SK-N-SH (cell line): ENCODE measurements around the gene GNA15. TPM values are rescaled to one million over a fixed set of nuclear protein-coding genes. Genes with fewer than 3 reads are reported as not detected.

Experiments
- CTCF ChIA-PET: fragments of 300-600, 350-600 bp; formaldehyde crosslinking; extraction: SDS; loops from one replicate; lab custom pipeline; 2021; lab: Yijun Ruan, JAX
- POLR2A ChIA-PET: fragments of 350-600 bp; sonication (Branson Sonifier 250); formaldehyde crosslinking; extraction: SDS; loops from one replicate; lab custom pipeline; 2020; ENCODE audit warnings: antibody characterized with exemption, inconsistent platforms; lab: Yijun Ruan, JAX
- DNase-seq: peaks from one replicate; pipeline ENCODE4 v3.0.0; 2012
- H2AFZ ChIP-seq: fragments of 200-600 bp; sonication (generic); 2 replicates; pipeline ENCODE4 v1.8.1; 2016; ENCODE audit warnings: antibody characterized with exemption, mild to moderate bottlenecking, low read depth
- H3F3A ChIP-seq: fragments of 200-600 bp; sonication (generic); replicated peaks from 2 replicates; pipeline ENCODE3; 2016; ENCODE audit warnings: antibody characterized with exemption, mild to moderate bottlenecking; ENCODE audit not compliant: insufficient read depth
- H3K27ac ChIP-seq, 2 experiments: fragments of 200-500 bp in 1 of 2; fragments of 200-600 bp in 1 of 2; sonication (Bioruptor generic) in 1 of 2; sonication (generic), shearing (Covaris generic) in 1 of 2; 2 replicates each; pipeline versions ENCODE4 v1.5.1 to v1.6.1; 2014 to 2016; ENCODE audit warnings: low read depth in 2 of 2, inconsistent platforms in 1 of 2, low read length in 1 of 2, mild to moderate bottlenecking in 1 of 2, mixed read lengths in 1 of 2
- H3K27me3 ChIP-seq: fragments of 200-600 bp; sonication (generic), shearing (Covaris generic); 2 replicates; pipeline ENCODE4 v1.6.1; 2016; ENCODE audit warnings: mixed run types; ENCODE audit not compliant: insufficient read depth
- H3K36me3 ChIP-seq, 2 experiments: fragments of 200-500 bp in 1 of 2; fragments of 200-600 bp in 1 of 2; sonication (Bioruptor generic) in 1 of 2; sonication (generic) in 1 of 2; replicated peaks in 1 of 2; 2 replicates each; pipeline versions ENCODE3 to v1.5.1; 2014 to 2016; ENCODE audit warnings: low read length in 1 of 2, mild to moderate bottlenecking in 1 of 2; ENCODE audit not compliant: insufficient read depth in 2 of 2, control insufficient read depth in 1 of 2
- H3K4me1 ChIP-seq, 2 experiments: fragments of 200-500 bp in 1 of 2; fragments of 200-600 bp in 1 of 2; sonication (Bioruptor generic) in 1 of 2; sonication (generic), shearing (Covaris generic) in 1 of 2; 2 replicates each; pipeline versions ENCODE4 v1.5.1 to v1.6.1; 2014 to 2016; ENCODE audit warnings: low read depth in 1 of 2, low read length in 1 of 2, mixed run types in 1 of 2; ENCODE audit not compliant: insufficient read depth in 2 of 2, control insufficient read depth in 1 of 2
- H3K4me2 ChIP-seq: fragments of 200-600 bp; sonication (generic), shearing (Covaris generic); 2 replicates; pipeline ENCODE4 v1.6.1; 2017; ENCODE audit warnings: mixed run types
- H3K4me3 ChIP-seq, 2 experiments: fragments of 200-500 bp in 1 of 2; fragments of 200-600 bp in 1 of 2; sonication (Bioruptor generic) in 1 of 2; sonication (generic), shearing (Covaris generic) in 1 of 2; 2 replicates each; pipeline versions ENCODE4 v1.5.1 to v1.8.1; 2014 to 2016; ENCODE audit warnings: low read depth in 2 of 2, inconsistent platforms in 1 of 2, low read length in 1 of 2, mild to moderate bottlenecking in 1 of 2, mixed read lengths in 1 of 2, moderate library complexity in 1 of 2
- H3K79me2 ChIP-seq: fragments of 200-600 bp; sonication (generic); 2 replicates; pipeline ENCODE4 v1.8.1; 2017; ENCODE audit warnings: mild to moderate bottlenecking; ENCODE audit not compliant: insufficient read depth
- H3K9ac ChIP-seq: fragments of 200-600 bp; sonication (generic); 2 replicates; pipeline ENCODE4 v1.6.1; 2017; ENCODE audit warnings: mixed run types
- H3K9me2 ChIP-seq: fragments of 200-600 bp; sonication (generic); 2 replicates; pipeline ENCODE4 v1.6.1; 2017; ENCODE audit warnings: mixed run types
- H3K9me3 ChIP-seq: fragments of 200-600 bp; sonication (generic); 2 replicates; pipeline ENCODE4 v1.6.1; 2017; ENCODE audit warnings: mixed run types, mild to moderate bottlenecking, moderate library complexity
- H4K20me1 ChIP-seq: fragments of 200-600 bp; sonication (generic); 2 replicates; pipeline ENCODE4 v1.6.1; 2017; ENCODE audit warnings: mild to moderate bottlenecking, mixed run types; ENCODE audit not compliant: insufficient read depth
- CHD2 ChIP-seq: fragments of 150-350 bp; IDR thresholded peaks from 2 replicates; pipeline ENCODE4 v1.6.1; 2018; ENCODE audit warnings: low read length; ENCODE audit not compliant: partially characterized antibody
- EP300 ChIP-seq, 2 experiments: IDR thresholded peaks; 2 replicates each; pipeline versions ENCODE4 v1.4.0 to v1.6.1; 2012; ENCODE audit warnings: borderline replicate concordance in 1 of 2, low read depth in 1 of 2, low read length in 1 of 2
- FOXM1 ChIP-seq: IDR thresholded peaks from 2 replicates; pipeline ENCODE4 v1.4.0; 2012; ENCODE audit warnings: low read depth, mild to moderate bottlenecking
- GABPA ChIP-seq: IDR thresholded peaks from 2 replicates; pipeline ENCODE4 v1.4.0; 2012; ENCODE audit warnings: low read depth, mild to moderate bottlenecking
- GATA2 ChIP-seq: sonication (generic); formaldehyde crosslinking; IDR thresholded peaks from 2 replicates; pipeline ENCODE4 v1.5.0; 2020; ENCODE audit warnings: mild to moderate bottlenecking, missing genetic modification reagents
- MEF2A ChIP-seq: IDR thresholded peaks from 2 replicates; pipeline ENCODE4 v1.4.0; 2012; ENCODE audit warnings: low read depth, borderline replicate concordance
- MXI1 ChIP-seq: IDR thresholded peaks from 2 replicates; pipeline ENCODE4 v1.6.1; 2012; ENCODE audit warnings: mild to moderate bottlenecking, low read depth, low read length, improper control_type of control experiment
- NFIC ChIP-seq: IDR thresholded peaks from 2 replicates; pipeline ENCODE4 v1.4.0; 2012; ENCODE audit warnings: borderline replicate concordance
- NRF1 ChIP-seq: IDR thresholded peaks from 2 replicates; pipeline ENCODE4 v1.6.1; 2012; ENCODE audit warnings: low read depth, mild to moderate bottlenecking, low read length
- POLR2AphosphoS5 ChIP-seq: IDR thresholded peaks from 2 replicates; pipeline ENCODE4 v1.6.1; 2012; ENCODE audit warnings: low read depth, low read length
- RCOR1 ChIP-seq: fragments of 150-350 bp; IDR thresholded peaks from 2 replicates; pipeline ENCODE4 v1.6.1; 2017; ENCODE audit warnings: antibody characterized with exemption, low read length
- SIN3A ChIP-seq: IDR thresholded peaks from 2 replicates; pipeline ENCODE4 v1.6.1; 2012; ENCODE audit warnings: low read depth, mild to moderate bottlenecking, low read length, moderate library complexity, borderline replicate concordance
- SMC3 ChIP-seq: IDR thresholded peaks from 2 replicates; pipeline ENCODE4 v1.6.1; 2012; ENCODE audit warnings: low read depth, low read length, improper control_type of control experiment
- YY1 ChIP-seq: IDR thresholded peaks from 2 replicates; pipeline ENCODE4 v1.4.0; 2012; ENCODE audit warnings: low read depth, mild to moderate bottlenecking
- WGBS: methylation state at CpG from one replicate; pipeline ENCODE4 v1.1.6; 2017; ENCODE audit warnings: low lambda C conversion rate; 5-methylcytosine and 5-hydroxymethylcytosine counted together
- polyA plus RNA-seq, 3 experiments: library from polyadenylated mRNA; depleted of rRNA; stranded (reverse); fragments of >200 nt; gene quantifications; 2 replicates each; pipeline ENCODE4 v1.2.3, GENCODE V29; 2012
- TF ChIP-seq, protein P1 (sequence below): IDR thresholded peaks from 2 replicates; pipeline ENCODE4 v1.4.0; 2012; ENCODE audit warnings: low read depth
- TF ChIP-seq, protein P2 (sequence below): fragments of 200-600 bp; sonication (generic); IDR thresholded peaks from 2 replicates; pipeline ENCODE4 v1.6.1; 2017; ENCODE audit warnings: antibody characterized with exemption, mild to moderate bottlenecking, moderate library complexity
- TF ChIP-seq, protein P3 (sequence below): IDR thresholded peaks from 2 replicates; pipeline ENCODE4 v1.4.0; 2012; ENCODE audit warnings: low read depth, borderline replicate concordance

The GNA15 gene
- polyA plus RNA-seq, 1 of the 3 experiments (the other 2 are of a cell fraction), result 0.05 TPM

DNA sequence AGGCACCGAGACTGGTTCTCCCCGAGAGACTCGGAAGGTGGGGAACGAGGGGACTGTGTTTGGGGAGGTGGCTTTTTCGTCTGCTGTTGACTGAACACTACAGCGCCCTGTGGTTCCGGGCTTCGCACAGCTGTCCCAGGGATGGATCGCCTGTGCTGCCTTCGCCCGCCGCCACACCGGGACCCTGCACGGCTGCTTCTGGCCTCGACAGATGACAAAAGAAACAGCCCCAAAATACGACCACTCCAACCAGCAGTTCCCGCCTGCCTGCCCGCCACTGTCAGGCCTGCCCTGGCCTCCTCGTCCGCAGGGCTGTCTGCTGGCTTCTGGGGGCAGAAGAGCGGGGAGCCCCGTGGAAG is 13.3 kb upstream of the GNA15 start:
- DNase-seq, result no peak
- no peaks in the 10 kb centered on the region for H4K20me1 ChIP-seq
- TF ChIP-seq POLR2AphosphoS5 (no peak), NFIC (no peak), SIN3A (no peak), SMC3 (no peak), EP300 (IDR thresholded peaks at IDR 0.05; ENCODE audit: borderline replicate concordance in 1 of 2, low read depth in 1 of 2, low read length in 1 of 2) (no peak), RCOR1 (no peak), YY1 (no peak), MEF2A (no peak)
- TF ChIP-seq, protein P1, sequence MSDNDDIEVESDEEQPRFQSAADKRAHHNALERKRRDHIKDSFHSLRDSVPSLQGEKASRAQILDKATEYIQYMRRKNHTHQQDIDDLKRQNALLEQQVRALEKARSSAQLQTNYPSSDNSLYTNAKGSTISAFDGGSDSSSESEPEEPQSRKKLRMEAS, result no peak
- TF ChIP-seq, protein P2, sequence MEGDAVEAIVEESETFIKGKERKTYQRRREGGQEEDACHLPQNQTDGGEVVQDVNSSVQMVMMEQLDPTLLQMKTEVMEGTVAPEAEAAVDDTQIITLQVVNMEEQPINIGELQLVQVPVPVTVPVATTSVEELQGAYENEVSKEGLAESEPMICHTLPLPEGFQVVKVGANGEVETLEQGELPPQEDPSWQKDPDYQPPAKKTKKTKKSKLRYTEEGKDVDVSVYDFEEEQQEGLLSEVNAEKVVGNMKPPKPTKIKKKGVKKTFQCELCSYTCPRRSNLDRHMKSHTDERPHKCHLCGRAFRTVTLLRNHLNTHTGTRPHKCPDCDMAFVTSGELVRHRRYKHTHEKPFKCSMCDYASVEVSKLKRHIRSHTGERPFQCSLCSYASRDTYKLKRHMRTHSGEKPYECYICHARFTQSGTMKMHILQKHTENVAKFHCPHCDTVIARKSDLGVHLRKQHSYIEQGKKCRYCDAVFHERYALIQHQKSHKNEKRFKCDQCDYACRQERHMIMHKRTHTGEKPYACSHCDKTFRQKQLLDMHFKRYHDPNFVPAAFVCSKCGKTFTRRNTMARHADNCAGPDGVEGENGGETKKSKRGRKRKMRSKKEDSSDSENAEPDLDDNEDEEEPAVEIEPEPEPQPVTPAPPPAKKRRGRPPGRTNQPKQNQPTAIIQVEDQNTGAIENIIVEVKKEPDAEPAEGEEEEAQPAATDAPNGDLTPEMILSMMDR, result no peak
- WGBS, result 90% methylated on average over 7 of the region's 22 CpGs
- no peaks in the 10 kb centered on the region for H3K9me2 ChIP-seq
- no peak overlapping the region for H3K27ac ChIP-seq
- no peaks in the 10 kb centered on the region for H3K79me2 ChIP-seq
- POLR2A ChIA-PET, result no interaction called here
- no peak overlapping the region for H3K4me2 ChIP-seq
- H3K9ac ChIP-seq, result no peak overlapping the region
- no peak overlapping the region for H3K4me3 ChIP-seq
- H3K9me3 ChIP-seq, result no peaks in the 10 kb centered on the region
- CTCF ChIA-PET, result interaction anchor here (0.8 to 2.4 kb wide), 3 partner anchors 14 to 41 kb away, joined by 3 to 5 read pairs (median 3); no protein-coding TSS in a partner anchor
- peaks cover 7% of the 10 kb centered on the region for H3F3A ChIP-seq
- no peaks in the 10 kb centered on the region for H3K27me3 ChIP-seq
- H2AFZ ChIP-seq, result no peak overlapping the region
- H3K4me1 ChIP-seq, result no peaks in the 10 kb centered on the region
- H3K36me3 ChIP-seq, result peaks cover 0 to 17% of the 10 kb centered on the region in 2 experiments

DNA sequence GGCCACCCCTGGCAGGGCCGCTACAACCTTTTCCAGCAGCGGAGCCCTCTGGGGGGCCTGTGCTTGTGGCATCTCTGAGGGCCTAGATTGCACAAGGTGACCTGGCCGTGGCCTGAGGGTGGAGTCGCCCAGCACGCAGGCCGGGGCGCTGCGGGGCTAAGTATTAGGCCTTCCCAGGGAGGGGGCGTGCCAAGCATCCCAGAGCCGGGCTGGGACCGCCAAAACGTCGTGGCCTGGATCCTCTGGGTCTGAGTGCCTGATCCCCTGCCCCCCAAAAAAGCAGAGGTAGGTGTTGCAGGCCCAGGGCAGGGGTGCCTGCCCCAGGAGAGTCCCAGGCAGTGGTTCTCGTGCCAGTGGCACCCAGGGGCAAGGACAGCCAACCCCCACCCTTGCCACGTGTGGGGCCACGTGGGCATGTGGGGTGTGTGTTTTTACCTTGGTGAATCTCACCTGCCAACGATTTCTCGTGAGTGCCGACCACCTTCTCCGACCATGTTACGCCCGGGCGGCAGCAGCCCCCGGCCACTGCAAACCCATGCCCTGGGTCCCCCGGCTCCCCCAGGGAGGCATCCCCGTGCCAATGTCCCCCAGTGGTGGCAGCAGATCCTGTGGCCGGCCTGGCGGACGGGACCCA is 12.6 kb upstream of the GNA15 start:
- no peak for TF ChIP-seq NRF1
- TF ChIP-seq GATA2 (CRISPR knock-in tag), result no peak
- no peak for TF ChIP-seq CHD2
- no peak for TF ChIP-seq GABPA
- no peak for TF ChIP-seq SIN3A
- no peak for TF ChIP-seq MXI1
- TF ChIP-seq FOXM1, result no peak
- TF ChIP-seq, protein P3, sequence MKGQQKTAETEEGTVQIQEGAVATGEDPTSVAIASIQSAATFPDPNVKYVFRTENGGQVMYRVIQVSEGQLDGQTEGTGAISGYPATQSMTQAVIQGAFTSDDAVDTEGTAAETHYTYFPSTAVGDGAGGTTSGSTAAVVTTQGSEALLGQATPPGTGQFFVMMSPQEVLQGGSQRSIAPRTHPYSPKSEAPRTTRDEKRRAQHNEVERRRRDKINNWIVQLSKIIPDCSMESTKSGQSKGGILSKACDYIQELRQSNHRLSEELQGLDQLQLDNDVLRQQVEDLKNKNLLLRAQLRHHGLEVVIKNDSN, result no peak
- DNase-seq, result no peak
- Histone ChIP-seq H3K4me1 (no peaks in the 10 kb centered on the region), H3K79me2 (no peaks in the 10 kb centered on the region), H3F3A (peaks cover 7% of the 10 kb centered on the region), H3K27me3 (no peaks in the 10 kb centered on the region), H3K27ac (no peak overlapping the region), H3K36me3 (peaks cover 0 to 16% of the 10 kb centered on the region in 2 experiments), H3K9ac (no peak overlapping the region), H3K9me2 (no peaks in the 10 kb centered on the region), H2AFZ (no peak overlapping the region), H3K9me3 (no peaks in the 10 kb centered on the region), H3K4me2 (no peak overlapping the region), H3K4me3 (no peak overlapping the region), H4K20me1 (no peaks in the 10 kb centered on the region)
- CTCF ChIA-PET, result interaction anchor here (1.1 to 2.5 kb wide), 3 partner anchors 15 to 167 kb away, joined by 3 to 8 read pairs (median 5); no protein-coding TSS in a partner anchor
- 93% methylated on average over 11 of the region's 29 CpGs for WGBS
- POLR2A ChIA-PET, result no interaction called here
